GM21526 (cell line): ENCODE data around the gene MMP7.
A peak's percentile ranks its signal among the peaks of the same experiment; 100 is the strongest.

ENCODE experiments used
- ATAC-seq: cut with Tn5 transposase; IDR thresholded peaks from one replicate; pipeline ENCODE4 v1.9.1; 2021; ENCODE audit warnings: moderate library complexity; ENCODE audit not compliant: unreplicated experiment, low FRiP score

MMP7 gene

DNA sequence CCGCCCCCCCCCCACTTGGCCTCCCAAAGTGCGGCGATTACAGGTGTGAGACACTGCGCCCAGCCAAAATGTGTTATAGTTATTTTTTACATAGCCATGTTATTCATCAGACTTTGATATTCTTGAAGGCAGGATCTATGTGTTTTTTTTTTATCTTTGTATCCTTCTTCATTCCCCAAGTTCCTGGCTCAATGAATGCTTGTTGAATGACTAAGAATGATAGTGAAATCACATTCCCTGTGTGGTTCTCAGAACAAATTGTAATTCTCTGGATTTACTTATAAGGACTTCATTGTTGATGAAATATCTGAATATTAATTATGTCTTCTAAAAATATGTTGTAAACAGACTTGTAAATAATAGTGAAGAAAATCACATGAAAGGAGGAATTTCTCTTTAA lies 33.5 kb downstream of the MMP7 start:
- ATAC-seq = no peak

DNA sequence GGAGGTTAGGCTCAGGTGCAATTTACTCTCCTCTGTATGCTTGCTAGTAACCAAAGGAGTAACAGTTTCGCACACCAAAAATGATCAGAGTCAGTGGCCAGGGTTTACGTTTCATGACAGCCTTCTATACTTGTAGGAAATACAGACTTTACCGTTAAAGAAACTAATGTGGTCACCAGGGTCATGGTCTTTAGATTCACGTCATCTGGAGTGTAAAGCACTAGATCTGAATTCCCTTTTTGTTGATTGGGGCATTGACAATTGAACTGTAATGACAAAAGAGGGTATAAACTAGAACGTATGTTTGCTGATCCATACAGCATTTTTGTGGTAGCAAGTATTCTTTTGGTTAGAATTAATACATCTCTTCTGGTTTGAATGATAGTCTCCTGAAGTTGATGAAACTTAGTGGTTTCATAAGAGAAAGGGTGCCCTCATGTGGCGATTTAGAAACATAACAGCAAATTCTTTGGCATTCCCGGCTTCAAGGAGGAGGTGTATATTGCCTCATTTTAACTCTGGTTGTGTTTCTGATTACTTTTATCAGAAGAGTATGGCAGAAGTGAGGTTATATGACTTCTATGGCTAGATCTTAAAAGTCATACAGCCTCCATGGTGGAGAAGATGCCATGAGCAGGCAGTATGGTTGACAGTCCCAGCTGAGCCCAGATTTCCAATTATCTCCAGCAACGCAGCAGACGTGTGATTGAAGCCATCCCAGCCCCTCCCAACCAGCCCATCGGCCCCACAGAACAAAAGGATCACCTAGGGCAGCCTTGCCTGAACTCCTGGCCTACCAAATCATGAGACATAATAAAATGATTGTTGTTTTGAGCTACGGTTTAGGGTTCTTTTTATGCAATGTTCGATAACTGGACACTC lies 35.1 kb downstream of the MMP7 start:
- ATAC-seq = peak; percentile 87

DNA sequence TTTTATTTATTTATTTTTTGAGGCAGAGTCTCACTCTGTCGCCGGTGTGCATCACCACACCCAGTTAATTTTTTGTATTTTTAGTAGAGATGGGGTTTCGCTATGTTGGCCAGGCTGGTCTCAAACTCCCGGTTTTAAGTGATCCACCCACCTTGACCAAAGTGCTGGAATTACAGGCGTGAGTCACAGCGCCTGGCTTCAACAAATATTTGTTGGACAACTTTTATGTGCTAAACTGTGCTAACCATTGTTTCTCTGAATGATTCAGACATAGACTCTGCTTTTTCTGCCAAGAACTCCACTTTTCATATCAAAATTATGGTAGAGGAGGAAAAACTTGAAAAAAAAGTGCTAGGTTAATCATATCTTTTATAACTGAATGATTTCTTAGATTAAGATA lies 36.3 kb downstream of the MMP7 start:
- no peak for ATAC-seq

DNA sequence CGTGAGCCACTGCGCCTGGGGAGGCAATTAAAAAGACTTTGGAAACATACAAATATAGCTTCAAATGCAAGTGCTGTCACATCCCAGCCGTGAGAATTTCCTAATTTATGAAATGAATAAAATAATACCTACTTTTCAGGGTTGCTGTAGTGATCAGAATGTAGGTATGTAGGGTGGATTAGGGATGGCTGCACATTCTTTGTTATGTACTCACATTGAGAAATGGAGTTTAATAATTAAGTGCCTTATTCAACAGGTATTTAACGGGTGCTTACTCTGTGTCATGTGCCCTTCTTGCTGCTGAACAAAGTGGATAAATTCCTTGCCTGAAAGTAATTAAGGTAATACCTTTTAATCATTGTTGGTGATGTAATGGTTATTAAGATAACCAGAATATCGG lies 37.0 kb downstream of the MMP7 start:
- no peak for ATAC-seq

DNA sequence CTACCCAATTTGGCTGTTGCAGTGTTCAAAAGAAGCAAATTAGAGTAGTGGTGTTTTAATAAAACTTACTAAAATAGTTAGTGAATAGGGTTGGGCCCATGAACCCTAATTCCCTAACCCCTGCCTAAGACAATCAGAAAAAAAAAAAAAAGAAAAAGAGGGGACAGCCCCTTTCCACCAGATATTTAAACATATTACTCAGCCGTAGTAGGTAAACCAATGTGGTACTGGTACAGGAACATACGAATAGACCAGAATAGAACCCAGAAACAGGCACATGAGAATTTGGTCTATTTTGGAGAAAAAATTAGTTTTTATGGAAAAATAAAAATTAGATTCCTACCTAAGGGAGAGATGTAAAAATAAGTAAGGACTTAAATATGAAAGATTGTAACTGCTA lies 38.6 kb downstream of the MMP7 start:
- ATAC-seq = no peak

DNA sequence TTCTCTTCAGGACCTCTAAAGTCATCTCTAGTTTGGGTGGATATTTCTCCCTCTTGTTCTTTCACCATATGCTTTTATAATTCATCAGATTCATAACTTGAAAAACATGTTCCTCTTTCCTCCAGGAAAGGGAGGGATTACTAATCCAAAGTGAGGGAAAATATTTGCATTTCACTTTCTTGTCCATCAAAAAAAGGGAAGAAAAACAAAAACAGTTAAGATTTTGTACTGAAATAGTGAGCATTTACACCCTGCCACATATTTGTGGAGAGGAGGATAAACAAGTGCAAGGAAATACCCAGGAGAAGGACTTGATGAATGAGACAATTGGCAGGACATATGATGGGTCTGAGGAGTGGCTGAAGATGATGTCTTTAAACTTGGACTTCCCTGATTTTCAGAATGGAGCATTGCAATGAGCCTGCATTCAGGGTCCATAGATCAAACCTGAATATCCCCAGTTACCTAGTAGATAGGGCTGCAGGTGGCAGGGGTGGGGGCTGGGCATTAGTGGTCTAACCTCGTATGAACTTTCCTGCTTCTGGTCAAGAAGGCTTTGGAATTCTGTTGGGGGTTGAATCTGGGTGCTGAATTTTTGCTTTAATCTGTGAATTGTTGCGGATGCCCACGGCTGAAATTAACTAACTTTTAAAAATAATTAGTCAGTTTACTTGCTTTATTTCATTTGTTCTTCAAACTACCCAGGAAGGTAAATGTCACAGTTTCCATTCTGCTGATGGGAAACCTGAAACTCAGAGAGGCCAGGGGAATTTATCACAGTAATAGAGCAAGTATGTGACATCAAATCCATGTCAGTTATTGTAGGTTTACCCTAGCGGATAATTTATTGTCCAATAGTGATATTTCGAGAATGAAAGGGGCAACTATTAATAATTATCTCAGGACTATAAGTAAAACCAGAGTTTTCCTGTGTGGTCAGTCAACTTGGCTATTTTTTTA lies 41.1 kb downstream of the MMP7 start:
- no peak for ATAC-seq

DNA sequence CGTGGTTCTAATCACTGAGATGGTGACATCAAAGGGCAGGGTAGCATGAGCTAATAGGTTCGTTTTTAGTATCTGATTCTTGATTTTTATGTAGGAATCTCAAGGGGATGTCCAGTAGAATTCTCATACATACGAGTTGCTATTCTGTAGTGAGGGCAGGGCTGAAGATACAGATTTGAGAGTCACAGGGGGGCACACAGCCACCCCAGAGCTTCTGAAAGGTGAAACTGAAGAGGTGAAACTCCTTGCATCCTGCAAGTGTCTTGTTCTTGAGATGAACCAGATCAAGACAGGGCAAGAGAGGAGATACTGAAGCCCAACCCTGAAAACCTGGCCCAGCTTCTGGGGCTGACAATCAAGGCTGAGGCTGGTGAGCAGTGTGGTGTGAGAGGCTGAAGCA lies 42.3 kb downstream of the MMP7 start:
- ATAC-seq = peak; percentile 92

DNA sequence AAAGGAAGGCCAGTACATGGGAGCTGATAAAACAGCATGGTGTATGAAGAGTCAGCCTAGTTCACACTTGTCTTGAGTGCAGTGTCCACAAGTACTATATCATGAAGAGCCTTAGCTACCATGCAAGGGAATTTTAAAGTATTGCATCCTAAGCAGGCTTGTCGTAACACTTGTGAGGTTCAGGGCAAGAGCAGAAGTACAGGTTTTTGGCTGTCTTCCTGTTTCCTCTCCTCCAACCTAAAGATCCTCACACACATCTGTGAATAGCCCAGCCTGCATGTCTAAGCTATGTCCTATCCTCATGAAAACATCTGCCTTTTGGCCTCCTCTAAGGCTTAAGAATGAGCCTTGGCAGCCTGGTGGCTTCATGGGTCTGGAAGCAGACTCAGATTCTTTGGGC lies 43.3 kb downstream of the MMP7 start:
- no peak for ATAC-seq

DNA sequence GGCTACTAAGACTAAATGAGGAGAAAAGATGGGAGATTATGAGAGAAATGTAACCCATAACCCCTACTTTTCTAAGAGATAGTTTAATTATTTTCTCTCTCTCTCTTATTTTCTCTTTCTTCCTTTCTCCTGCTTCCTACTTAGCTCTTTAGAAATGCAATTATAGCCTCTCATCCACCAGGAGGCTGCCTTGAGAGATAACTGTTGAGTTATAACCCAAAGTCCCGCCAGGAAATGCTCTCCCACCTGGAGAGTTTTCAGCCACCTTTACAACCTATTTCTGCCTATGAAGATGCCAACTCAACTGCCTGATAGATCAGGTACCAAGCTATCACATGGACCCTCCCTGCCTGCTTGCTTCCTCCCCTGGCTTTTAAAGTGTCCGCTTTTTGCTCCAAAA lies 44.0 kb downstream of the MMP7 start:
- ATAC-seq = no peak

DNA sequence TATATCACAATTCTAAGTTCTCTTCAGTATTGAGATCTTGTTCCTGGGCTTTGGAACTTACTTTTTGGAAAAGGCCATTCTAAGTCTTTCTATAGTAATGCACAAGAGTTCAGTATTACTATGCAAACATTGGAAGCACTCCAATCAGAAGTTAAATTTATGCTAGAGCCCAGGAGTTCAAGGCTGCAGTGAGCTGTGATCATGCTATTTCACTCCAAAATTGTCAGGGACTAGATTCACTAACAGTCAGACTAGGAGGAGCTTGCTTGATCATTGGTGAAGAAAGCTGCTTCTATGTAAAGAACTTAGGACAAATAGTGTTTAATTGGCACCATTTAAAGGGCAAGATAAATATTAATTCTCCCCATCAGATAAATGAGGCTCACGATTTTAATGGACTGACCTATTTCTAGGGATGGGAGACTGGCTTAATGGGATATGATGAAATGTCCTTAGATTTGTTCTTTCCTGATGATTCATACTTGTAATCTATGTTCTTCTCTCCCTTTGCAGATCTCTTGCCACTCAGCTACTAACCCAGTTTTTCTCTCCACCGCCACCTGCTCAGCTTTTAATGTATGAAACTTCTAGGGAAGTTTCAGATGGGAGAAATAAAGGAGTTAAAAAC lies 45.3 kb downstream of the MMP7 start:
- no peak for ATAC-seq

DNA sequence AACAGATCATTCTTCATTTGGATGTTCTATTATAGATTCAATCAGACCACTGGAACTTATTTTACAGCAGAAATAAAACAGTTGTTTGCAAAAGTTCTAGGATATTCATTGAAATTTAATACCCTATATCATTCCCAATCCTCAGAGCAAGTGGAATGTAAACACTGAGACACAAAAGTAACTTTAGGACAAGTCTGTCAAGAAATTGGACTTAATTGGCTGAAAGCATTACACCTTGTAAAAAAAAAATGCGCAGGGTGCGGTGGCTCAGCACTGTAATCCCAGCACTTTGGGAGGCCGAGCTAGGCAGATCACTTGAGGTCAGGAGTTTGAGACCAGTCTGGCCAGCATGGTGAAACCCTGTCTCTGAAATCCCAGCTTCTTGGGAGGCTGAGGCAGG lies 48.1 kb downstream of the MMP7 start:
- ATAC-seq = no peak

DNA sequence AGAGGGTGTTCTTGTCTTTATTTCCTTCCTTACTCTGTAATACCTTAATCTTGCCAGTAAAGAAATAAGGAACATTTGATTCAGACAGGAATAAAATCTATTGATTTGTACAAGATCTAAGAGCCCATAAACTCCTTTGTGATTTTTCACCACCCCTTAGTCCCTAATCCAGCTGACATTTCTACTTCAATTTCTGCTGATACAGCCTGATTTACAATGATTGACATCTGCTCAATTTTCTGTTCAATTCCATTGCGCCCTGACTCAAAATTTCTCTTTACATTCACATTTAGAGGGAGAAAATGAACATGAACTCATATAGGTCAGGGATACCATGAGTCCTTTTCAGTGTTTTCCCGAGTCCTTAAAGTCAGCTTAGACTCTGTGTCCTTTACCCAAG lies 50.8 kb downstream of the MMP7 start:
- no peak for ATAC-seq

DNA sequence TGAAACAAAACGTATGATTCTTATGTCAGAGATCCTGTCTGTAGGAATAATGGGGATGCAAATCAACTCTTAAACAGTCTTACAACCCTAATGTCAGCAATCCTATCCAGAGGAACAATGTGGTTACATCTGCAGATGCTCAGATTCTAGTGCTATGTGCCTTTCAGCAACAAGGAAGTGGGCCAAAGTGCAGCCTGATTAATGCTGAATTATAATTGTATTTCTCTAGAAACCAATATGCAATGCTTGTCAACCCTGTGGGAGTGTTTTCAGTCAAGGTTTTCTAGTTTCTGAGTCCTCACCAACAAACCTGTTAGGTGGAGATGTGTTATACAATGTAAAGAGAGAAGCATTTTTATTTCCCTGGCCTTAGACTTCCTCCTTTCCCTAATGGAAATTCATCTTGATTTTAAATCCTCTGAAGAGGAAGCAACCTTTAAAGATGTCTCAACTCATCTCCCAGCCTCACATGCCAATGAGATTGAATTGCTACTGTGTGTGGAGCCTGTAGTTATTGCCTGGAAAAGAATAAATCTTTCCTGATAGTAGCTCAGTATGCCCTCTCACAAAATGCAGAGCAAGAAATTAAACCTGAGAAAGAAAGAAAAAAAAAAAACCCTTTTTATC lies 51.8 kb downstream of the MMP7 start:
- no peak for ATAC-seq

DNA sequence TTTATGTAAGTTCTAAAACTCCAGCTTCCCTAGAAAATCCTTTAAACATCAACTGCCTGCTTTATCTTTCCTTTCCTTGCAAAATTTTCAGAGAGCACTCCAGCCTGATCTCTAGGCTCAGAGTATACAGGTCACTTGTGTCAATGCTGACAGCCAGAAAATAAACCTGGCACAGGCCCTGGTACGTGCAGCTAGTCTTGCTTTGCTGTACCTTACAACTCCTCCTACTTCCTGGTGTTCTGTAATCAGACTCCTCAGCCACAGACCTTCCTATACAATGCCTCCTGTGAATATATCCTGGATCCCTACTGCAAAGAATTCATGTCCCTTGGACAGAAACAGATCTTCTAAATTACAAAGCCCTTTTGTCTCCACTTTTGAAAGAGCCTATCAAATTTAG lies 53.7 kb downstream of the MMP7 start:
- no peak for ATAC-seq

DNA sequence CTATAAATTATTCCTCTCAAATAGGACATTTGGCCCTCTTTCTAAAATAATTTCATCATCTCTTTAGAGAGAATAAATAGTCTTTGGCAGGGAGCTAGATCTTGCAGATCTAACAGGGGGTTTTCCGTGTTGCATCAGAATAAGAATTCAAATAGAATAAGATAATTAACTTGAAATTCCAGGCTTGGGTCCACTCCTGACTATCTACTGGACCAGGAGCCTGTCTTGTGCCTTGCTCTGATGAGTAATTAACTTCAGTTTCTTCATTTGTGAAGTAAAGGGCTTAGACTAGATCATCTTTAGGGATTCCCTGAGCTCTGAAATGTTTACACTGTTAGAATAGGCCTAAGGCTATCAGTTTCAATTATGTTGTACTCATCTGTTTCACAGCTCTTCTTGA lies 54.5 kb downstream of the MMP7 start:
- no peak for ATAC-seq

DNA sequence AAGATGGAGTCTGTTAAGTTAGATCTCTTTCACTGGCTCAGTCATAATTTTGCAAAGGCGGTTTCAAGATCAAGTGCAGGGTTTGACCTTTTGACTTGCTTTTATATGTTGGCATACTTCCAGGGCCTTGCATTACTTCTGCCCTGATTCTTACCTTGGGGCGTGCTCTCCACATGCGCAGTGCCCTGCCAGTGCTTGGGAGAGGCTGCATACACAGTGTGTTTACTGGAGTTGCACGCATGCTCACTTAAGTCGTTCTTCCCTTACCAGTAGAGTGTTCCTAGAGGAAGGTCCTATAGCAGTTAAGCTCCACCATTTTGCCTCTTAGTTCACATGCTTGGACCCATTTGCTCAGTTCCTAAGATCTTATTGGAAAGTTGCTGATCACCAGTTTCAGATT lies 57.0 kb downstream of the MMP7 start:
- no peak for ATAC-seq

DNA sequence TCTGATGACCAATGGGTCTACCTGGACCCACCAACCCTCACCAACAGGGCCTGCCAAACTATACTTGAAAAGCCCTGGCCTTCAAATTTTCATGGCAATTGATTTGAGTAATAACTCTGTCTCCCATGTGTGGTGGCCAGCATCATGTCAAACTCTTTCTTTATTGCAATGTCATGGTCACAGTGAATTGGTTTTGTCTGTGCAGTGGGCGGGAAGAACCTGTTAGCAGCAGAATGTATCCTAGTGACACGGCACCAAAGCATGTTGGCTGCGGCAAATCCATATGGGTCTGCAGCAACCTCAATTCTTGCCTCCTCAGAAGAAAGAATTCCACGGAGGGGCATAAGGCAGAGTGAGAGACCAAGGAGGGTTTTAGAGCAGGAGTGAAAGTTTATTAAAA lies 58.4 kb downstream of the MMP7 start:
- ATAC-seq = no peak

DNA sequence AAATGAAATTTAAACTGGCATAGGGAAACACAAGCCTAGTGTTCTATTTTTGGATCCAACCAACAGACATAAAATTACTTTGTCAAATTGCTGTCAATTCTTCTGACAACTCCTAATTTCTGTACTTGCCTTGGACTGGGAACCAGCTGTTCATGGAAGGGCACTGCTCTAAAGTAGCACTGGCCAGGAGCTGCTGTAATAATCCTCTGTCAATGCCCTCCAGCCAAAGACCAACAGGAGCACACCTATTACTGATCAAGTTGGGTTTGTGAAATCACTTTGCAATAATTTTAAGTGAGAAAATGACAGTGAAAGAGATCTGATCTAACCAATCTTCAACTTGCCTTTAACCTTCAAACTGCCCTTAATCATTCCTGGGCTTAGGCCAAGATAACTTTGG lies 59.1 kb downstream of the MMP7 start:
- ATAC-seq = no peak
